ENCODE results near the gene COL23A1.

- TF ChIP-seq CTCF (IDR thresholded peaks at IDR 0.05) = no peak
- no peak for TF ChIP-seq POLR2A (IDR thresholded peaks at IDR 0.05)
Observed at GRCh38 chr5:178290376-178290775, 299.8 kb downstream of the COL23A1 start.

Data from lower leg skin (tissue), 3 donors.